WTC11 (cell line): ENCODE results near the gene NEURL2.

Experiments used
- ATF3 ChIP-seq: sonication (generic); formaldehyde crosslinking; conservative IDR thresholded peaks from 2 replicates; pipeline ENCODE4 v1.8.1; 2022; ENCODE audit warnings: mild to moderate bottlenecking, missing genetic modification reagents
- CTCF ChIP-seq: fragments of 200-600 bp; IDR thresholded peaks from 2 replicates; pipeline ENCODE4 v1.8.0; 2022; ENCODE audit warnings: antibody characterized with exemption
- E2F4 ChIP-seq: sonication (generic); formaldehyde crosslinking; IDR thresholded peaks from 2 replicates; pipeline ENCODE4 v1.8.1; 2022; ENCODE audit warnings: low read depth, mild to moderate bottlenecking, moderate library complexity, missing genetic modification reagents, borderline replicate concordance
- ERG ChIP-seq: fragments of 250-450 bp; sonication (Bioruptor Pico); IDR thresholded peaks from 2 replicates; pipeline ENCODE4 v1.8.0; 2021; ENCODE audit warnings: mild to moderate bottlenecking
- FOXP4 ChIP-seq: sonication (generic); formaldehyde crosslinking; IDR thresholded peaks from 2 replicates; pipeline ENCODE4 v1.8.0; 2022; ENCODE audit warnings: mild to moderate bottlenecking, missing genetic modification reagents
- MLX ChIP-seq: sonication (generic); formaldehyde crosslinking; IDR thresholded peaks from 2 replicates; pipeline ENCODE4 v1.8.1; 2023; ENCODE audit warnings: mild to moderate bottlenecking, missing genetic modification reagents, moderate library complexity
- NFYB ChIP-seq: sonication (generic); formaldehyde crosslinking; conservative IDR thresholded peaks from 2 replicates; pipeline ENCODE4 v1.8.0; 2022; ENCODE audit warnings: low read depth, missing genetic modification reagents
- SP1 ChIP-seq: sonication (generic); formaldehyde crosslinking; conservative IDR thresholded peaks from 2 replicates; pipeline ENCODE4 v1.8.1; 2022; ENCODE audit warnings: missing genetic modification reagents
- TEAD4 ChIP-seq: sonication (generic); formaldehyde crosslinking; IDR thresholded peaks from 2 replicates; pipeline ENCODE4 v1.8.0; 2022; ENCODE audit warnings: mild to moderate bottlenecking, missing genetic modification reagents
- USF1 ChIP-seq: sonication (generic); formaldehyde crosslinking; IDR thresholded peaks from 2 replicates; pipeline ENCODE4 v1.8.0; 2022; ENCODE audit warnings: mild to moderate bottlenecking, missing genetic modification reagents
- ZBTB21 ChIP-seq: sonication (generic); formaldehyde crosslinking; IDR thresholded peaks from 2 replicates; pipeline ENCODE4 v1.8.1; 2023; ENCODE audit warnings: mild to moderate bottlenecking, missing genetic modification reagents, borderline replicate concordance
- ZNF138 ChIP-seq: sonication (generic); formaldehyde crosslinking; conservative IDR thresholded peaks from 2 replicates; pipeline ENCODE4 v1.8.1; 2022; ENCODE audit warnings: mild to moderate bottlenecking, moderate library complexity, missing genetic modification reagents
- ZNF263 ChIP-seq: sonication (generic); formaldehyde crosslinking; IDR thresholded peaks from 2 replicates; pipeline ENCODE4 v1.8.1; 2022; ENCODE audit warnings: low read depth, mild to moderate bottlenecking, moderate library complexity, missing genetic modification reagents

- TF ChIP-seq NFYB (CRISPR knock-in tag) = peak; percentile 97
- no peak for TF ChIP-seq CTCF
- TF ChIP-seq USF1 (CRISPR knock-in tag) = no peak
- no peak for TF ChIP-seq TEAD4 (CRISPR knock-in tag)
- TF ChIP-seq SP1 = no peak
- no peak for TF ChIP-seq ERG (CRISPR knock-in tag)
- no peak for TF ChIP-seq MLX (CRISPR knock-in tag)
- no peak for TF ChIP-seq ZBTB21 (CRISPR knock-in tag)
- no peak for TF ChIP-seq E2F4 (CRISPR knock-in tag)
- TF ChIP-seq ZNF138 = no peak
- TF ChIP-seq ATF3 (CRISPR knock-in tag) = no peak
- no peak for TF ChIP-seq ZNF263 (CRISPR knock-in tag)
- no peak for TF ChIP-seq FOXP4 (CRISPR knock-in tag)
These were observed 9.8 kb downstream of the NEURL2 start, which contains the start of gene ZSWIM1 for GRCh38 chr20:45880988-45881788.
